ENCODE data around the gene PPFIA2.
"Not testable (repeated sequence)": the region's sequence is repeated elsewhere in the genome, so short reads cannot be mapped to it uniquely, and the experiment has no call there.

Gene PPFIA2

DNA sequence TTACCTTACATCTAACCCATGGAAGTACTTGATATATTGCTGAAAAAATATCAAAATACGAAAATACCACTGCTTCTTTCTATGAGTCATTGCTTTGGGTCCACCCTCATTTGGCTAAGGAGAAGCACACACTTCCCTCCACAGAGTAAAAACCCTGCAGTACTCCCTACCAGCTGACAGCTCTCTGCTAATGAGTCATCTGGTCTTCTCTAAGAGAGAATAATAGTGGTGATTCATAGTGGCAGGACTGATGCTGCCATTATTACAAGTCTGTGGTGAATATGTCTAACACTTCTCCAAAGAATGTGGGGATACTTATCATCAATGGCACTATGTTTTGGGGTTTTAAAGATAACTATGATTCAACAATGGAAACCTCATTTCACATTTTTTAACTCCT is 90.7 kb downstream of the PPFIA2 start:
- peak in 1 of 2 donors; percentile 3 for DNase-seq (ENCODE audit: low read depth in 2 of 2)

DNA sequence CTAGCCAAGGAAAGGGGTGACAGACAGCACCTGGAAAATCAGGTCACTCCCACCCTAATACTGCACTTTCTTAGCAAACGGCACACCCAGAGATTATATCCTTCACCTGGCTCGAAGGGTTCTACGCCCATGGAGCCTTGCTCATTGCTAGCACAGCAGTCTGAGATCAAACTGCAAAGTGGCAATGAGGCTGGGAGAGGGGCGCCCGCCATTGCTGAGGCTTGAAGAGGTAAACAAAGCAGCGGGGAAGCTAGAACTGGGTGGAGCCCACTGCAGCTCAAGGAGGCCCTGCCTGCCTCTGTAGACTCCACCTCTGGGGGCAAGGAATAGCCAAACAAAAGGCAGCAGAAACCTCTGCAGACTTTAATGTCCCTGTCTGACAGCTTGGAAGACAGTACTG is 99.8 kb downstream of the PPFIA2 start:
- not testable (repeated sequence) for DNase-seq (ENCODE audit: low read depth in 2 of 2)

DNA sequence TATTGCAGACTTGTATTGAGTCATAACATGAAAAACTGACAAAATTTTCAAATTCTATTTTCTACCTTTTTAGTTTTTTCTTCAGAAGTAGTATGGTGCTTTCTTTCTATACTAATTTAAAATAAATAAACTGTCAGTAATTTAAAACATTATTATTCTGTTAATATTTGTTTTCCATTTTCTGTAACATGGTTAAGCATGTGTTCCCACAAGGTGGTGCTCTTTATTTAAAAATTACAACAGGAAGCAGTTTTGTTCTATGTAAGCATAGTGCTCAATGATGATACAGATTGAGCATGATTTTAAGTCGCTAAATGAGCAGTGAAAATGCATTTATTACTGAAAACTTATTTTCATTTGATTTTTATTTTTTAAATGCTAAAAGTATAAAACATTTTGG is 114.6 kb downstream of the PPFIA2 start:
- DNase-seq (ENCODE audit: low read depth in 2 of 2), result no peak

DNA sequence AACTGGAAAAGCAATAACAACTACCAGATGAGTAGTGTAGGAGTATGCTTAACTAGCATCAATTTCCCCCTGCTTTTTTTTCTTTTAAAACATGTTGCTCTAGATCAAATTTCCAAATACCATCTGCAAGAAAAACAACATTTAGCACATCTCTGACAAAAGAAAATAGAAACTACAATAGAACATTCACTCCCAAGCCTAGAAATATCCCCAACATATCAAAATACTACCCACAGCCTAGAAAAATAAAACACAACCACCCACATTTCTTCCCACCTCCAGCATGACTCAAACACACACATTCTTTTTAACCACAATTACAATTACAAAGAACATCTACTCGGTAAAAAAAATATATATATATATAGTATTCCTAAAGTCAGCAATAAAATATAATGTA is 120.0 kb downstream of the PPFIA2 start:
- no peak for DNase-seq (ENCODE audit: low read depth in 2 of 2)

DNA sequence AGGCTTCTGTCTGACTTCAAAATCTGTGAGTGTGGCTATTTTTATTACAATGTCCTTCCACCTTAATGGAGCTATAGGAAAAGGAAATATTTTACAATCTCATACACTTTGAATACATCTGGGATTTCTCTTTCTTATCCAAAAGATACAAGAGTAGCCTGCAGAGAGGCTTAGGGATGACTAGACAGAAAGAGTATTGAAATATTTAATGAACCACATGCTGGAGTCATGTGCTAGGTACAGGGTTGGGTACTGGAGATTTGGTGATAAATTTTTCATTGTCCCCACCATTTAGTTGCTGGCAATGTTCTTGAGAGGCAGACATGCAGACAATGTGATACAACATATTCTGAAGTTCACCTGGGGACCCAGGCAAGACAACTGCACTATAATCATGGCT is 126.0 kb downstream of the PPFIA2 start:
- DNase-seq (ENCODE audit: low read depth in 2 of 2), result no peak

DNA sequence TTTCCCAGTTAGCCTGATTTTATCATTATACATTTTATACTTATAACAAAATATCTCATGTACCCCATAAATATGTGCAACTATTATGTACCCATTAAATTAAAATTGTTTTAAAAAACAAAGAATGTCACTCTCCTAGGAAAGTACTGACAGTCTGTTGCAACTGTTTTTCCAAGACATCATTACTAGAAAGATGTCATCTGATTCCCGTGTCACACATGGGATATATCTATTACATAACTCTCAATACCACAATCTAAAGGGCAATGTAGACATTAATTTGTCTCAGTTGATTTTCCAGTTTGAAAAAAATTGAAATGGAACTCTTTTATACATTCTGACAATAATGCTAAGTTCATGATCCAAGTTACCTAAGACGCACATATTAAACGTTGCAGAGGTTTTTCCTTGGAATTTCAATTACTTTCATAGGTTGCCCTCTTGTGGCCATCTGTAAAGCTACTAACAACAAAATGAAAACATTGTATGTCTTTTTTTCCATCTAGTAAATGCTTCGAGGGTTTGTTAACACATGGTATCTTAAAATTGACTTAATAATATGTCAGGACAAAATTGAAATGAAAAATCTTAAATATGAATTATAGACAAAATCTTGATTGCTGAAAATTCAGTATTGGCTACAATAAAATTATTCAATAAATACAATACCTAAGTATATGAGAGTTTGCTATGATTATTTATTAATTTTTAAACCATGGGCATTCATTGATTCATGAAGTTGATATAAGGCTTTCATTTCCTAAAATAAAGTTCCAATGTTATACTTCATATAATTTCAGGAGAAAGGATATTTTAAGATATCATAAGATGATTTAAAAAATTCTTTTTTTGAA is 131.6 kb downstream of the PPFIA2 start:
- DNase-seq (ENCODE audit: low read depth in 2 of 2), result no peak

DNA sequence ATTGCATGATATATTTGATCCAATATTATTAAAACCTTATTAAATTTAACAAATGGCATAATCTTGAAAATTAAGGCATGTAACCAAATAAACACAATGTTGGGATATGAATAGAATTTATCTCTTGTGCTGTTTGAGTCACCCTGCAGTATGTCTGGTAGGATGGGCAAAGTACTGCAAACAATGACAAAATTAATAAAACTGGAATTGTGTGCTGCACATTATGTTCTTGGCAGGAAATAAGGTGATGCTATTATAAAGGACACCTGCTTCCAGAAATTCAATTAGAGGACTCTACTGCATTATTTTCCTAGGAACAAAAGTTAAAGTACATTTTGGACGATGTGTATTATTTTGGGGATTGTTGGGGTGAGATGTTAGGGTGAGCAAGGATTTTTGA is 132.7 kb downstream of the PPFIA2 start:
- DNase-seq (ENCODE audit: low read depth in 2 of 2), result no peak

DNA sequence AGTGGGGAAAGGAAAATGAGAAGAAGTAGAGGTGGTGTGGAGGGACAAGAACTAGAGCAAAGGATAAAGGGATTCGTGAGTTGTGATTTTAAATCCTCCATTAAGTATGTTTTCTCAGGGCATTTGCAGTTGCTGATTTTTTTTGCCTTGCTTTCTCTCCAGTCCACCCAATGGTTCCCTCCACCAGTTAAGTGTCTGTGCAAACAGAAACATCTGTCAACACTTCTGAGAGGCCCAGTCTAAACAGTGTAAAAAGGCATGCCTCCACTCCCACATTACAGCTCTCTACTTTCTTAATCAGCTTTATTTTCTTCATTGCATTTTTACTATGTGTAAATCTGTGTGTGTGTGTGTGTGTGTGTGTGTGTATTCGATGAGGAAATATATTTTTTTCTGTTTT is 141.2 kb downstream of the PPFIA2 start:
- no peak for DNase-seq (ENCODE audit: low read depth in 2 of 2)

DNA sequence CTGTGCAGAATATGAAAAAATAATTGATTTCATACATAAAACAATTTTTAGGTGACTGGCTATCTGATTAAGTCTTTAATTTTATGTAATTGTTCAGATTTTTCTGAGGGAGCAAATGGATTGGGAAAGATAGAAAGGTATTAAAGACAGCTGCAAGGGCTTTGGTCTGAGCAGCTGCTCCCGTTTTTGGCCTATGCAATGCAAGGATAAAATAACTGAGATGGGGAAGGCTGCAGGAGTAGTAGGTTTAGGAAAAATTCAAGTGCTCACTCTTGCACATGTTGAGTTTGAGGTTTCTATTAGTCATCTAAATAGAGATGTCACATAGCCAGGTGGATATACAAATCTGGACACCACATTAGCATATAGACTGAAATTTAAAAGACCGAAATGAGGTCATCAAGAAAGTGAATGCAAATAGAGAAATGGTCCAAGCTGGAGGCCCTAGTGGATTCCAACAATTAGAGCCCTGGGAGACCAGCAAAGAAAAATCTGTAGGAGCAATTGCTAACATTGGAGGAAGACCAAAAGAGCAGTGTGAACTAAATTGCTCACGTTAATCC is 144.0 kb downstream of the PPFIA2 start:
- no peak for DNase-seq (ENCODE audit: low read depth in 2 of 2)

DNA sequence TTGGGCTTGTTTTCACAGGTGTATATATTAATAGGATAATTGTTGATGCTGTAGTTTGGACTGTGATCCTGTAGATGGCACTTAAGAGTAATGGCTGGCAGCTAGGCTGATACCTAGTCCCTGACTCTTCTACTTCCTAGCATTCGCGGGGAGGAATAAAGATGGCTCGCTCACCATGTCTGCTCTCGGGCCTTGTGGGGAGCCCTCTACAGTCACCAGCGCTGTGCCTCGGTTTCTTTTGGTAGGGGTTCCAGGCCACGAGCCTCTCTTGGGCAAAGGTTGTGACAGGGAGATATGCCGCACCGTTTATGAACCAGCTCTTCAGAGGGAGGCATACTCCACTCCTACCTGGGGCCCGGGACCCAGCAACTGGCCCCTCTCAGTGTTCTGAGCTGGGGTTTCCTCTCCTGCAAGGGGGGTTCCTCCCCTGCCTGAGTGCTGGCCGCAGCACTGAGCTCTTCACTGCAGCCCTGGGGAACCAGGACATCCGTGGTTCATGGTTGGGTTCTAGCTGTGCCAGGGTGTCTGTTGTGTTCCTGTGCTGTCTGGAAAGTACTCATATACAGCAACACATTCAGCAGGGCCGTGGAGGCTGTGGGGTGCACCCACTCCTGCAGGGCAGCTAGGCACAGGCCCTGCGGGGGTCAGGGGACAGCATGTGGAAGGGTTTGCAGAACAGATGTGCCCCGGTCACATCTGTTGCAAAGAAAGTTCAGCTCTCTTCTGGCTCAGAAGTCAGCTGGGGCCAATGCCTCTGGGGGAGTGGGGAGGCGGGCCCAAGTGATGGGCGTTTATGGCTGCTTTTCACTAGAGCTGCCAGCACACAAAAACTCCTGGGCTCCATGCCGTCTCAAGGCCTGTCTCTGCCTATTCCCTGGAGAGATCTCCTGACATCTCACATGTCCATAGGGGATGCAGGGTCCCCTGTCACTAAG is 147.9 kb downstream of the PPFIA2 start:
- DNase-seq (ENCODE audit: low read depth in 2 of 2), result no peak

DNA sequence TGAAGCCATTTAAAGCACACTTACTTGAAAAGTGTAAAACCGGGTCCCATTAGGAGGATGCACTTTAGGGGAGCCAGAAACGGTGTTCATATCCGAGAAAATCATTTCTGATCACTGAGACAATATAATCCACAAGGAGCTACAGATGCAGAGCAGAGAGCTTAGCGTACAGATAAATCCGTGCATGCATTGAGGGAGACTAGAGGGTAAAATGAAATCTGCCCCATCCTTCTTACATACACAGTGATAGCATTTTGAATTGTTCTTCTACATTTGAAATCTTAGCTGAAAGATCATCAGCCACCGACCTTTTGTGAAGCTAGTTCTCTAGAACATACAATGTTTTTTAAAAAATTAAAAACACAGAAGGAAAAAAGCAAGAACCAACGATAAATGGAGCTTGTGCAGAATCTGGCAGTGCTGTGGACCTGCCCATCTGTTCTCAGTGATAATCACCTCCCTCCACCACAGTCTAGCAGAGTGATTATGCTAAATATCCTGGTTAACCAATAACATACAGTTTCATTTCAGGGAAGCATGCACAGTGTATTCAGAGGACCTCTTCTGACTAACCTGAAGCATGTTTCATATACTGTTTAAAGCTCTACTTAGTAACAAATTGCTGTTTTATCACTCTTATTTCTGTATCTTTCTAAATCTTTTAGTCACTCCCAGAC is 161.1 kb downstream of the PPFIA2 start:
- DNase-seq (ENCODE audit: low read depth in 2 of 2), result no peak

DNA sequence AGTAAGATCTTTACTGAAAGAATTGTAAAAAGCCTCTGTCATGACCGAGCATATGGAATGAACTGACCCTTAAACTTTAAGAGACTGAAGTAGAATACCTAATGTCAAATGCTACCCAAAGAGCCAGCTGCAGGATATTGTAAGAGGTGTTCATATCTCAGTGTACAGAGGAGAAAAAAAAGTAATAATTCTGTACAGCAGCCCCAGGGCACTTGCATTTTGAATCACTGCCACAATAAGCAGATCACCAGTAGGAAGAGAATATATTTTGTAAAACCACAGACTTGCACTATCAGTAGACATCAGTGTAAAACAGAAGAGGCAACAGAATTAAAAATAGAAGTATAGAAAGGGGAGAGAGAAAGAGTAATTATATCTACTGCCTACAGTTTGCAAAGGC is 162.6 kb downstream of the PPFIA2 start:
- no peak for DNase-seq (ENCODE audit: low read depth in 2 of 2)

DNA sequence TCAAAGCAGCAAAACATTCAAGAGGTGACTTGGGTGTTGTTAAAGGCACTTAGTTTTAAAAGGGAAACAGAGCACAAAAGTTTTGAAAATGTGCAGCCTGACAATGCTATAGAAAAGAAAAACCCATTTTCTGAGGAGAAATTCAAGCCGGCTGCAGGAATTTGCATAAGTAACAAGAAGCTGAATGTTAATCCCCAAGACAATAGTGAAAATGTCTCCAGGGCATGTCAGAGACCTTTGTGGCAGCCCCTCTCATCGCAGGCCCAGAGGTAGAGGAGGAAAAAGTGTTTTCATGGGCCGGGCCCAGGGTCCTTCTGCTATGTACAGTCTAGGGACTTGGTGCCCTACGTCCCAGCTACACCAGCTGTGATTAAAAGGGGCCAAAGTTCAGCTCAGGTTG is 167.9 kb downstream of the PPFIA2 start:
- DNase-seq (ENCODE audit: low read depth in 2 of 2), result no peak

DNA sequence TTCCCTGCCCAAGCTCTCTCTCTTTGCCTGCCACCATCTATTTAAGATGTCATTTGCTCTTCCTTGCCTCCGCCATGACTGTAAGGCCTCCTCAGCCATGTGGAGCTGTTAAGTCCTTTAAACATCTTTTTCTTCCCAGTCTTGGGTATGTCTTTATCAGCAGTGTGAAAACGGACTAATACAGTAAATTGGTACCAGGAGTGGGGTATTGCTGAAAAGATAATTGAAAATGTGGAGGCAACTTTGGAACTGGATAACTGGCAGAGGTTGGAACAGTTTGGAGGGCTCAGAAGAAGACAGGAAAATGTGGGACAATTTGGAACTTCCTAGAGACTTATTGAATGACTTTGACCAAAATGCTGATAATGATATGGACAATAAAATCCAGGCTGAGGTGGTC is 168.4 kb downstream of the PPFIA2 start:
- DNase-seq (ENCODE audit: low read depth in 2 of 2), result not testable (repeated sequence)

DNA sequence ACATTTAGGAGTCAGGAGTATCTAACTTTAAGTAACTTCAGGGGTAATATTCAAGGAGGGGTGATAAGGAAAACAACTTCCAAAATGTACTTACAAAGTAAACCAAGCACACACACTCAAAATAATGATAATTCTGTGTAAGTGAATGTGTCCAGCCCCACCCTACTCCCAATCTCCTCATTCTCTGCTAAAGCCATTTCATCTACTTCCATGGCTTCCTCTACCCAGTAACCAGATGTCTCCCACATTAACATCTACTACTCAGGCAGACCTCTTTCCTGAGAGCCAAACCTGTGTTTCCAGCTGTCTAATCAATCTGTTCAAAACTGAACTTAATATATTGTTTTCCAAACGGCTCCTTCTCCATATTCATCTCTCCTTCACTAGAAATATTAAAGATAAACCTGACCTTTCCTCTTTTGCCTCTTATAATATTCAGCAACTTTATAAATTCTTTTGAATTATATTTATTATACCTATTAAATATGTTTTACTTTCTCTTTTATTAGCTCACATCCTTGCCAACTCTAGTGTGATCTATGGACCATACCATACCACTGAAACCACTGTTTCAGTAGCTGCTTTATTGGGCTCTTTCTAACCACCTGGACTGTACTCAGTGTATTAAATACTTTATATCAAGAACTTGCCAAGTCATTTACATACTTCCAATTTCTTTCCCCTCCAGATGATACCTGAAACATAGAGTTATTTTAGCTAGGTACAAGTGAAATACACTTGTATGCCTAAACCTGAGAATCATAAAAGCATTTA is 170.7 kb downstream of the PPFIA2 start:
- DNase-seq (ENCODE audit: low read depth in 2 of 2), result no peak

DNA sequence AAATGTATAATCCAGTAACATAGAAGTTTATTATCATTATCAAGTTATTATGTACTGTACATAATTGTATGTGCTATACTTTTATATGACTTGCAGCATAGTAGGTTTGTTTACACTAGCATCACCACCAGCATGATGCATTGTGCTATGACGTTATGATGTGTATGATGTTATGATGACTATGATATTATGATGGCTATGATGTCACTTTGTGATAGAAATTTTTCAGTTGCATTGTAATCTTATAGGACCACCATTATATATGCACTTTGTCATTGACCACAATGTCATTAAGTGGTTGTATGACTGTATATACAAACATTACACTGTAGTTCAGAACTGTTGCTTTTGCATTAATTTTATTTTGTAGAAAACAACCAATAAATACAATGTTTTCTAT is 173.4 kb downstream of the PPFIA2 start:
- DNase-seq (ENCODE audit: low read depth in 2 of 2), result no peak

DNA sequence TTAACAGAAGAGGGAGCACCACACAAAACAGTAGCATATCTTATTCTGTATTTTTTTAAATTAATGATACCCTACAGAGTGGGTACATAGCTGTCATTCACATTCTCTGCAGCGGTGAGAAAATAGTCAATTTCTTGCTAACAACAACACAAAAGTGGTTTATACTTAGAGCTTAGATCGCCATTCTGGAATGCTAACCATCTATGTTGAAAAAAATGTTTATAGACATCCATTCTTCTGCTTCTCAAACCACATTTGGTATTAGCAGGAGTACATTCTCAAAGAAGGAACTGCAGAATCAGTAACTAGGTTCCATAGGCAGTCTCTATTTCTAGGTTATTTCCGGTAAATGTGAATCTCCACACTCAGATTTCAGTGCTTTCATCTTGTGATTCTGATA is 185.9 kb downstream of the PPFIA2 start:
- no peak for DNase-seq (ENCODE audit: low read depth in 2 of 2)

DNA sequence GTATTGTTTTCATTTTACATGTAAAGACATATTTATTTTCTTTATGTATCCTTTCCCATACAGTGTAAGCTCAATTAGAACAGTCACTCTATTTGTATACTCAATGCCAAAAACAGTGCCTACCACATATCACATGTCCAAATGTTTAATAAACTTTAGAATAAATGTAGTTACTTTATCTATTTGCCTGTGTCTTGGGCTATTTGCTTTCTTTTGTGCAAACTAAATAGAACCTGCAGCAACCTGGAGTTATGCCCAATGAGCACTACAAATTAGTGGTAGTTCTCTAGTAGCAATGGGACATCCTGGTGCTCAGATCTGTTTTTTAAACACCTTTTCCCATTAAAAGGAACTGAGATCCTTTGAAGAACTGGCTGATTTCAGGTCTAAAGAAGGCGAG is 186.7 kb downstream of the PPFIA2 start:
- DNase-seq (ENCODE audit: low read depth in 2 of 2), result no peak

DNA sequence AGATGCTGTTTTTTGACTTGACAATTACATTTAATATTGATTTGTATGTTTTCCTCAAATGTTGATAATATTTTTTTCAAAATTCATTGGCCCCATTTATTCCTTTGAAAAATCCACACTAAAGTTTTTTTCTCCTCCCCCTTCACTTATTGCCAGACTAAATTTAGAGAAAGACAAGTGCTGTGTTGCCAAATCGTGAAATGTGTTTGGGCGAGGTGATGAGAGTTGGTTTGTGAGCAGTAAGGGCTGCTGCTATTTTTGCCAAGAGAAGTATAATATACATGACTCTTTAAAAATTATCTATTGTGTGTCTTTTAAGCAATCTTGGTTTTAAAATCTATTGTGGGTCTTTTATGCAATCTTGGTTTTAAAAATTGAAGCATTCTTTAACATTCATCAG is 188.9 kb downstream of the PPFIA2 start:
- no peak for DNase-seq (ENCODE audit: low read depth in 2 of 2)

DNA sequence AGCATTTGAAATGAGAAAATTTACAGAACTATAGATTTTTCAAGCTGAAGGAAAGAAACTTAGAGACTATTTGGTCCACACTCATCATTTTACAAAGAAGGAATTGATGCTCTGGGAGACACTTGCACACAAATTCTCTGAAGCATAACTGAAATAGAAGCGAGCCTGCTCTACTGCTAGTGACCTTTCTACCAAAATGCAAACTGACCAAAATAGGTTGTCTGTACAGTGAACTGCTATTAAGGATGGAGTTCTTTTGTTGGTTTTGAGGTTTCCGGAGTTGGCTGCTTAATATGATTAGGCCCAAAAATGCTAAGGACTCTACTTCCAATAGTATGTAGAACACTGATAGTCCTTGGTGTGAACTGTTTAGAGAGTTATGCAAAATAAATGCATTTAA is 194.9 kb downstream of the PPFIA2 start:
- DNase-seq (ENCODE audit: low read depth in 2 of 2), result no peak

DNA sequence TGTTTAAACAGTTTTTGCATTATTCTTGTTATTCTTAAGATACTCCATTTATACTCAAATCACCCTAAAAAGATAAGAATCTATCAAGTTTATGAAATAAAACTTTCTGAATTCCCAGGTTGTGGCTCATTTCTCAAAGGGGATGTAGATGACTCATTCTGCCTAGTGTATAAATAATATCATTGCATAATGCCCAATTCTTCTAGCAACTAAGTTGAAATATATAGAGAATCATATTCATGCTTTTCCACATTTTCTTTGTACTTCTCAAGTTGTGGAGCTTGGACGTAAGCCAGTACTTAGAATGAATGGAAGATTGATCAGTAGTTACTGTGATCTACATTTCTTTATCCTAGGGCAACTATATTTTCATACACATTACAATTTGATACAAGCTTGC is 201.1 kb downstream of the PPFIA2 start:
- DNase-seq (ENCODE audit: low read depth in 2 of 2), result no peak

All from activated CD4-positive, alpha-beta T cell treated with anti-CD3 and anti-CD28 coated beads for 24 hours (primary cell).